Measurements from ENCODE around the gene AIFM2.
A peak's percentile ranks its signal among the peaks of the same experiment; 100 is the strongest.

The AIFM2 gene

GRCh38 chr10:70137135-70137534 is 4.5 kb upstream of the AIFM2 start:
- Histone ChIP-seq H3K27me3 (ENCODE audit: insufficient read depth, low read depth) (no peaks in the 10 kb centered on the region), H3K27ac (no peak overlapping the region), H3K9ac (no peak overlapping the region), H3K79me2 (ENCODE audit: insufficient read depth, low read depth) (peaks cover 6% of the 10 kb centered on the region; the same call in 1 of the 2 replicates), H2AFZ (ENCODE audit: low read depth) (no peak overlapping the region), H4K20me1 (ENCODE audit: insufficient read depth) (no peaks in the 10 kb centered on the region), H3K4me1 (ENCODE audit: low read depth, poor library complexity, severe bottlenecking) (peaks cover 11% of the 10 kb centered on the region), H3K4me3 (IDR thresholded peaks at IDR 0.05; ENCODE audit: insufficient read depth, low read depth, low read length) (no peak overlapping the region), H3K4me2 (no peak overlapping the region), H3K36me3 (ENCODE audit: insufficient read depth) (no peaks in the 10 kb centered on the region)
- TF ChIP-seq, protein P1, sequence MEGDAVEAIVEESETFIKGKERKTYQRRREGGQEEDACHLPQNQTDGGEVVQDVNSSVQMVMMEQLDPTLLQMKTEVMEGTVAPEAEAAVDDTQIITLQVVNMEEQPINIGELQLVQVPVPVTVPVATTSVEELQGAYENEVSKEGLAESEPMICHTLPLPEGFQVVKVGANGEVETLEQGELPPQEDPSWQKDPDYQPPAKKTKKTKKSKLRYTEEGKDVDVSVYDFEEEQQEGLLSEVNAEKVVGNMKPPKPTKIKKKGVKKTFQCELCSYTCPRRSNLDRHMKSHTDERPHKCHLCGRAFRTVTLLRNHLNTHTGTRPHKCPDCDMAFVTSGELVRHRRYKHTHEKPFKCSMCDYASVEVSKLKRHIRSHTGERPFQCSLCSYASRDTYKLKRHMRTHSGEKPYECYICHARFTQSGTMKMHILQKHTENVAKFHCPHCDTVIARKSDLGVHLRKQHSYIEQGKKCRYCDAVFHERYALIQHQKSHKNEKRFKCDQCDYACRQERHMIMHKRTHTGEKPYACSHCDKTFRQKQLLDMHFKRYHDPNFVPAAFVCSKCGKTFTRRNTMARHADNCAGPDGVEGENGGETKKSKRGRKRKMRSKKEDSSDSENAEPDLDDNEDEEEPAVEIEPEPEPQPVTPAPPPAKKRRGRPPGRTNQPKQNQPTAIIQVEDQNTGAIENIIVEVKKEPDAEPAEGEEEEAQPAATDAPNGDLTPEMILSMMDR (conservative IDR thresholded peaks at IDR 0.05; ENCODE audit: low read depth, low read length) = no peak

DNA sequence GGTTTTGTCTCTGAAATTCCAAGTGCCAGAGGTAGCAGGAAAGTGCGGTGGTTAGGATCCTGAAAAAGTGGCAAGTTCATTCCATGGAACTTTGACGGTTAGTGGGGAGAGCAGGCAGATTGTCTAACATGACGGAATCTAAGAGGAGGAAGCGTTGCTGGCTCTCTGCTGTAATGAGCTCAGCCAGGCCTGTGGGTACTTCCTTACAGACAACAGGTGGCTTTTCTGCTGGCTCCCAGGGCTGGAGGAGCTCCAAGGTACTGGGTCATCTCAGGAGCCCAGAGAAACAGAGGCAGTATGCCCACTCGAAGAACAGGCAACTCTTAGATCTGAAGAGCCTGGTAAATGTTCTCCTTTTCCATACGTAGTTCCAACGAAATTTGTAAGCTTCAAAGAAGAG is 3.1 kb upstream of the AIFM2 start:
- H3K36me3 ChIP-seq (ENCODE audit: insufficient read depth) = no peaks in the 10 kb centered on the region
- H3K4me2 ChIP-seq = no peak overlapping the region
- no peaks in the 10 kb centered on the region for H3K27me3 ChIP-seq (ENCODE audit: insufficient read depth, low read depth)
- no peaks in the 10 kb centered on the region for H4K20me1 ChIP-seq (ENCODE audit: insufficient read depth)
- peaks cover 20% of the 10 kb centered on the region; the same call in 1 of the 2 replicates for H3K79me2 ChIP-seq (ENCODE audit: insufficient read depth, low read depth)
- no peak overlapping the region for H3K9ac ChIP-seq
- H3K27ac ChIP-seq = no peak overlapping the region
- no peak overlapping the region for H3K4me3 ChIP-seq (IDR thresholded peaks at IDR 0.05; ENCODE audit: insufficient read depth, low read depth, low read length)
- TF ChIP-seq, protein P1 (conservative IDR thresholded peaks at IDR 0.05; ENCODE audit: low read depth, low read length) = no peak
- H3K4me1 ChIP-seq (ENCODE audit: low read depth, poor library complexity, severe bottlenecking) = peaks cover 19% of the 10 kb centered on the region
- no peak overlapping the region for H2AFZ ChIP-seq (ENCODE audit: low read depth)

GRCh38 chr10:70135046-70135445 is 2.4 kb upstream of the AIFM2 start:
- no peaks in the 10 kb centered on the region for H3K27me3 ChIP-seq (ENCODE audit: insufficient read depth, low read depth)
- no peak overlapping the region for H3K4me2 ChIP-seq
- H3K79me2 ChIP-seq (ENCODE audit: insufficient read depth, low read depth) = peaks cover 25% of the 10 kb centered on the region; the same call in 1 of the 2 replicates
- no peaks in the 10 kb centered on the region for H3K36me3 ChIP-seq (ENCODE audit: insufficient read depth)
- H3K27ac ChIP-seq = no peak overlapping the region
- peaks cover 19% of the 10 kb centered on the region for H3K4me1 ChIP-seq (ENCODE audit: low read depth, poor library complexity, severe bottlenecking)
- H4K20me1 ChIP-seq (ENCODE audit: insufficient read depth) = no peaks in the 10 kb centered on the region
- no peak overlapping the region for H2AFZ ChIP-seq (ENCODE audit: low read depth)
- H3K9ac ChIP-seq = no peak overlapping the region
- H3K4me3 ChIP-seq (IDR thresholded peaks at IDR 0.05; ENCODE audit: insufficient read depth, low read depth, low read length) = no peak overlapping the region
- TF ChIP-seq, protein P1 (conservative IDR thresholded peaks at IDR 0.05; ENCODE audit: low read depth, low read length) = no peak

DNA sequence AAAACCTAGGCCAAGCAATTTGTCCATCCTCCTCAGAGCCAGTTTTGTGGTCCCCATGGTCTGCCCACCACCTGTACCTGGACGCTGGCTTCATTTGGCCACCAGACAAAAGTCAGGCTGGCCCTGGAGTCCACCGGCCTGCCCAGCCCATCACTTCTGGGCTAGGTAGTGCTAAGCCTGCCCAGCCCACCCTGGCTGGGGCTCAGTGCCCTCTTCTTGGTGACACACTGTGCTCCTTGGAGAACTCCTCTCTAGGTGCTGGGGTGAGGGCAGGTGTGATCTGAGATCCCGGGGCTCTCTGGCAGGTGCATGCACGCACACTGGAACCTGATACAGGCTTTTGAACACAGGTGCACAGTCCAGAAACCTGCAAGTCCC is 1.1 kb downstream of the AIFM2 start:
- TF ChIP-seq, protein P1 (conservative IDR thresholded peaks at IDR 0.05; ENCODE audit: low read depth, low read length) = no peak
- peak overlapping the region; percentile 75; the same call in 1 of the 2 replicates for H3K27ac ChIP-seq
- no peaks in the 10 kb centered on the region for H3K36me3 ChIP-seq (ENCODE audit: insufficient read depth)
- peak overlapping the region; percentile 98; the same call in 1 of the 2 replicates for H3K9ac ChIP-seq
- peaks cover 31% of the 10 kb centered on the region; the same call in 1 of the 2 replicates for H3K79me2 ChIP-seq (ENCODE audit: insufficient read depth, low read depth)
- peaks cover 19% of the 10 kb centered on the region for H3K4me1 ChIP-seq (ENCODE audit: low read depth, poor library complexity, severe bottlenecking)
- H2AFZ ChIP-seq (ENCODE audit: low read depth) = peak overlapping the region; percentile 98; the same call in 1 of the 2 replicates
- no peaks in the 10 kb centered on the region for H4K20me1 ChIP-seq (ENCODE audit: insufficient read depth)
- no peak overlapping the region for H3K4me3 ChIP-seq (IDR thresholded peaks at IDR 0.05; ENCODE audit: insufficient read depth, low read depth, low read length)
- H3K27me3 ChIP-seq (ENCODE audit: insufficient read depth, low read depth) = no peaks in the 10 kb centered on the region
- peak overlapping the region; percentile 98 for H3K4me2 ChIP-seq
